HG02678 (cell line): ENCODE data around the gene IDNK.

Source experiments
- ATAC-seq: cut with Tn5 transposase; IDR thresholded peaks from one replicate; pipeline ENCODE4 v1.9.1; 2021; ENCODE audit warnings: mild to moderate bottlenecking, moderate library complexity; ENCODE audit not compliant: unreplicated experiment

The IDNK gene

GRCh38 chr9:83688921-83689320, 66.0 kb downstream of the IDNK start:
- no peak for ATAC-seq

GRCh38 chr9:83691492-83691891, 68.5 kb downstream of the IDNK start:
- ATAC-seq: no peak
